HepG2 (cell line): ENCODE results near the gene KCTD6. TPM values are rescaled to one million over a fixed set of nuclear protein-coding genes. Genes with fewer than 3 reads are reported as not detected.

Experiments
- ATAC-seq: fragments of 200-7000 bp; cut with Tn5 transposase; 3 replicates; pipeline ENCODE4 v1.9.1; 2020; ENCODE audit warnings: mild to moderate bottlenecking, moderate library complexity
- BruUV-seq: library from RNA; stranded (reverse); fragments of 400-500 nt; replicated peaks from 2 replicates; lab custom pipeline; 2021; lab: Mats Ljungman, UMichigan
- CTCF ChIA-PET: fragments of 300-600 bp; formaldehyde crosslinking; extraction: SDS; loops from one replicate; lab custom pipeline; 2021; ENCODE audit warnings: low total read pairs, inconsistent platforms, low intra/inter-chr PET ratio; lab: Yijun Ruan, JAX
- POLR2A ChIA-PET: fragments of 350-600 bp; sonication (Branson Sonifier 250); formaldehyde crosslinking; loops from one replicate; lab custom pipeline; 2020; ENCODE audit warnings: antibody characterized with exemption, inconsistent platforms; lab: Yijun Ruan, JAX
- DNase-seq: peaks from one replicate; pipeline ENCODE4 v3.0.0-alpha.2; 2015; ENCODE audit warnings: low spot score
- FAIRE-seq: peaks from 3 replicates; lab custom pipeline; 2011; peaks lifted over from hg19 to GRCh38; lab: Jason Lieb, UNC
- H2AFZ ChIP-seq: one replicate; pipeline ENCODE4 v1.6.1; 2011; ENCODE audit warnings: low read length, inconsistent platforms
- H3K27ac ChIP-seq: fragments of 300-600 bp; 3 replicates; pipeline ENCODE4 v1.8.0; 2011; ENCODE audit warnings: mixed run types, mild to moderate bottlenecking, mixed read lengths, low read length, inconsistent platforms; ENCODE audit not compliant: insufficient read depth; ENCODE audit errors: extremely low read length
- H3K27me3 ChIP-seq, 2 experiments: fragments of 200-600 bp in 1 of 2; 2 replicates in 1 of 2; 3 replicates in 1 of 2; pipeline versions ENCODE4 v1.6.0 to v1.8.0; 2011; ENCODE audit warnings: low read length in 2 of 2, mild to moderate bottlenecking in 2 of 2, moderate library complexity in 2 of 2, inconsistent platforms in 1 of 2; ENCODE audit not compliant: insufficient read depth in 2 of 2, control insufficient read depth in 1 of 2
- H3K36me3 ChIP-seq, 2 experiments: fragments of 200-600 bp in 1 of 2; replicated peaks in 1 of 2; 2 replicates in 1 of 2; 3 replicates in 1 of 2; pipeline versions ENCODE4 v1.5.1 to v1.8.0; 2011; ENCODE audit warnings: low read length in 2 of 2, inconsistent platforms in 1 of 2; ENCODE audit not compliant: insufficient read depth in 2 of 2, control insufficient read depth in 1 of 2
- H3K4me1 ChIP-seq: 2 replicates; pipeline ENCODE4 v1.5.1; 2012; ENCODE audit warnings: low read length, inconsistent platforms; ENCODE audit not compliant: insufficient read depth
- H3K4me2 ChIP-seq: 2 replicates; pipeline ENCODE4 v1.6.0; 2011; ENCODE audit warnings: low read depth, low read length, inconsistent platforms
- H3K4me3 ChIP-seq, 3 experiments: fragments of 200-600 bp in 1 of 3; sonication (generic), shearing (Covaris generic) in 1 of 3; replicated peaks in 1 of 3; 2 replicates each; pipeline ENCODE4 v1.5.1; 2011 to 2016; ENCODE audit warnings: low read length in 3 of 3, inconsistent platforms in 2 of 3, low read depth in 2 of 3, mild to moderate bottlenecking in 2 of 3, control low read depth in 1 of 3, mixed read lengths in 1 of 3; ENCODE audit not compliant: insufficient read depth in 1 of 3
- H3K79me2 ChIP-seq: one replicate; pipeline ENCODE4 v1.6.1; 2011; ENCODE audit warnings: low read length, inconsistent platforms; ENCODE audit not compliant: insufficient read depth
- H3K9ac ChIP-seq: 2 replicates; pipeline ENCODE4 v1.6.0; 2011; ENCODE audit warnings: mild to moderate bottlenecking, low read depth, low read length, inconsistent platforms; ENCODE audit not compliant: insufficient read depth
- H3K9me3 ChIP-seq: 2 replicates; pipeline ENCODE4 v1.5.1; 2012; ENCODE audit warnings: mild to moderate bottlenecking, low read length
- H4K20me1 ChIP-seq: 2 replicates; pipeline ENCODE4 v1.6.0; 2011; ENCODE audit warnings: inconsistent platforms, mild to moderate bottlenecking, low read length, moderate library complexity; ENCODE audit not compliant: insufficient read depth
- HIVEP1 ChIP-seq: sonication (generic); formaldehyde crosslinking; IDR thresholded peaks from 2 replicates; pipeline ENCODE4 v1.4.0; 2020; ENCODE audit warnings: mild to moderate bottlenecking, missing genetic modification reagents
- NAIF1 ChIP-seq: sonication (generic); formaldehyde crosslinking; IDR thresholded peaks from 2 replicates; pipeline ENCODE4 v1.5.0; 2020; ENCODE audit warnings: mild to moderate bottlenecking, missing genetic modification reagents, borderline replicate concordance
- ZNF564 ChIP-seq: sonication (generic); formaldehyde crosslinking; IDR thresholded peaks from 2 replicates; pipeline ENCODE4 v1.8.1; 2023; ENCODE audit warnings: mild to moderate bottlenecking, missing genetic modification reagents
- WGBS: methylation state at CpG from one replicate; pipeline ENCODE4 v1.1.6; 2017; ENCODE audit warnings: low lambda C conversion rate; 5-methylcytosine and 5-hydroxymethylcytosine counted together
- in situ Hi-C: cut with HindIII; loops from 2 replicates; pipeline ENCODE4 v1.10.0; 2017; ENCODE audit warnings: low pct_unique_long_range_greater_than_20kb; ENCODE audit not compliant: extremely low pct_ligation_motif_present
- intact Hi-C: fragments of 100-400 bp; cut with micrococcal nuclease; formaldehyde crosslinking; loops from one replicate; pipeline ENCODE4 v1.10.0; 2022; ENCODE audit not compliant: unreplicated experiment
- polyA plus RNA-seq, 8 experiments: library from polyadenylated mRNA; depleted of rRNA in 3 of 8; stranded (reverse) in 7 of 8; unstranded in 1 of 8; fragments of >200 nt; fragmentation: Illumina TruSeq in 4 of 8; extraction: Trizol in 4 of 8; gene quantifications; 2 replicates each; pipeline versions ENCODE4 v1.2.1 to v1.2.3, GENCODE V29; 2011 to 2016; ENCODE audit warnings: low read depth in 4 of 8, missing spikeins in 1 of 8, mixed read lengths in 1 of 8; ENCODE audit not compliant: insufficient read depth in 1 of 8
- total RNA-seq, 5 experiments: library from RNA; depleted of rRNA; stranded (reverse); fragments of >200 nt; fragmentation: Illumina TruSeq; extraction: Trizol; gene quantifications; 2 replicates each; pipeline ENCODE4 v1.2.3, GENCODE V29; 2016; ENCODE audit warnings: low read depth in 1 of 5
- TF ChIP-seq, protein P1 (sequence below): sonication (generic); formaldehyde crosslinking; IDR thresholded peaks from 2 replicates; pipeline ENCODE4 v1.4.0; 2020; ENCODE audit warnings: missing genetic modification reagents
- TF ChIP-seq, protein P2 (sequence below): sonication (generic); formaldehyde crosslinking; IDR thresholded peaks from 2 replicates; pipeline ENCODE4 v1.4.0; 2020; ENCODE audit warnings: mild to moderate bottlenecking, missing genetic modification reagents
- TF ChIP-seq, protein P3 (sequence below): sonication (generic); formaldehyde crosslinking; IDR thresholded peaks from 2 replicates; pipeline ENCODE4 v1.5.0; 2020; ENCODE audit warnings: missing genetic modification reagents

Gene KCTD6
- total and polyA plus RNA-seq, 2 of the 13 experiments (the other 11 are each of a cell fraction or from before 2014, with no cell fraction given): 13.4 to 14.2 TPM

DNA sequence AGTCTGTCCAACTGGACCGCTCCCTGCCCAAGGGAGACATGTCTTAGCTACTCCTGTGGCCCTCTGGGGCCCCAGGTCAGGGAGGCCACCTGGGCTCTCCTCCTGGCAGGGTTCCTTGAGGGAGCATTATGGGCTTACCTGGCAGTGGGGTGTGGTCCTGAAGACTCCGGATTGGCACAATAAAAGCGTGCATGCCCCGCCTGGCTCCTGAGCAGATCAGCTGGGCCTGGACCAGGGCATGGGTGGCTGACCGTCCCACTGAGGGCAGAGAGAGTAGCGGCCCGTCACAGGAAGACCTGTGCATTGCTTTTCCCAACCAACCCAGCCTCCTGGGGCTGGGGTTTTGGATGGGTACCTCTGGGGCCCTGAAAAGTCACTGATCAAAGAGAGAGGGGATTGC is 39.7 kb downstream of the KCTD6 start:
- no peak for DNase-seq
- Histone ChIP-seq H3K4me1 (peaks cover 62% of the 10 kb centered on the region), H3K36me3 (peaks cover 1 to 36% of the 10 kb centered on the region in 2 experiments; a peak in 3 of 5 replicates), H3K9ac (no peak overlapping the region), H3K79me2 (no peaks in the 10 kb centered on the region), H3K27ac (no peak overlapping the region)
- ChIA-PET CTCF (interaction anchor here (1.9 to 2.3 kb wide), 2 partner anchors 37 to 109 kb away, joined by 6 to 11 read pairs; no protein-coding TSS in a partner anchor), POLR2A (interaction anchor here (0.6 to 1.4 kb wide), 2 partner anchors 9 to 12 kb away, joined by 3 to 5 read pairs; no protein-coding TSS in a partner anchor)
- BruUV-seq: no TSS peak
- no peak for TF ChIP-seq NAIF1 (CRISPR knock-in tag)
- no peak for TF ChIP-seq HIVEP1 (CRISPR knock-in tag)
- TF ChIP-seq, protein P1, sequence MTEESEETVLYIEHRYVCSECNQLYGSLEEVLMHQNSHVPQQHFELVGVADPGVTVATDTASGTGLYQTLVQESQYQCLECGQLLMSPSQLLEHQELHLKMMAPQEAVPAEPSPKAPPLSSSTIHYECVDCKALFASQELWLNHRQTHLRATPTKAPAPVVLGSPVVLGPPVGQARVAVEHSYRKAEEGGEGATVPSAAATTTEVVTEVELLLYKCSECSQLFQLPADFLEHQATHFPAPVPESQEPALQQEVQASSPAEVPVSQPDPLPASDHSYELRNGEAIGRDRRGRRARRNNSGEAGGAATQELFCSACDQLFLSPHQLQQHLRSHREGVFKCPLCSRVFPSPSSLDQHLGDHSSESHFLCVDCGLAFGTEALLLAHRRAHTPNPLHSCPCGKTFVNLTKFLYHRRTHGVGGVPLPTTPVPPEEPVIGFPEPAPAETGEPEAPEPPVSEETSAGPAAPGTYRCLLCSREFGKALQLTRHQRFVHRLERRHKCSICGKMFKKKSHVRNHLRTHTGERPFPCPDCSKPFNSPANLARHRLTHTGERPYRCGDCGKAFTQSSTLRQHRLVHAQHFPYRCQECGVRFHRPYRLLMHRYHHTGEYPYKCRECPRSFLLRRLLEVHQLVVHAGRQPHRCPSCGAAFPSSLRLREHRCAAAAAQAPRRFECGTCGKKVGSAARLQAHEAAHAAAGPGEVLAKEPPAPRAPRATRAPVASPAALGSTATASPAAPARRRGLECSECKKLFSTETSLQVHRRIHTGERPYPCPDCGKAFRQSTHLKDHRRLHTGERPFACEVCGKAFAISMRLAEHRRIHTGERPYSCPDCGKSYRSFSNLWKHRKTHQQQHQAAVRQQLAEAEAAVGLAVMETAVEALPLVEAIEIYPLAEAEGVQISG: no peak
- TF ChIP-seq, protein P2, sequence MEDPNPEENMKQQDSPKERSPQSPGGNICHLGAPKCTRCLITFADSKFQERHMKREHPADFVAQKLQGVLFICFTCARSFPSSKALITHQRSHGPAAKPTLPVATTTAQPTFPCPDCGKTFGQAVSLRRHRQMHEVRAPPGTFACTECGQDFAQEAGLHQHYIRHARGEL (CRISPR knock-in tag): no peak
- TF ChIP-seq, protein P3, sequence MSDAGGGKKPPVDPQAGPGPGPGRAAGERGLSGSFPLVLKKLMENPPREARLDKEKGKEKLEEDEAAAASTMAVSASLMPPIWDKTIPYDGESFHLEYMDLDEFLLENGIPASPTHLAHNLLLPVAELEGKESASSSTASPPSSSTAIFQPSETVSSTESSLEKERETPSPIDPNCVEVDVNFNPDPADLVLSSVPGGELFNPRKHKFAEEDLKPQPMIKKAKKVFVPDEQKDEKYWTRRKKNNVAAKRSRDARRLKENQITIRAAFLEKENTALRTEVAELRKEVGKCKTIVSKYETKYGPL: no peak
- TF ChIP-seq ZNF564: no peak
- TF ChIP-seq, all 625 proteins: peak for 0
- H2AFZ ChIP-seq: no peak overlapping the region
- no peaks in the 10 kb centered on the region for H4K20me1 ChIP-seq
- no peaks in the 10 kb centered on the region for H3K27me3 ChIP-seq
- 100% methylated on average over 6 of the region's 7 CpGs for WGBS
- no peak overlapping the region for H3K4me2 ChIP-seq
- no peak overlapping the region for H3K4me3 ChIP-seq
- H3K9me3 ChIP-seq: no peaks in the 10 kb centered on the region
- no peak for ATAC-seq
- in situ Hi-C loops (loop anchor here (10.0 kb wide), 1 partner anchor 207 kb away; no protein-coding TSS in a partner anchor), intact Hi-C loops (loop anchor here (10.0 kb wide), 1 partner anchor 197 kb away; the partner anchor contains the start of gene PXK)
- FAIRE-seq: no peak
